Measurements from ENCODE around the gene PEDS1. TPM values are rescaled to one million over a fixed set of nuclear protein-coding genes. Genes with fewer than 3 reads are reported as not detected.
"Not testable (repeated sequence)": the region's sequence is repeated elsewhere in the genome, so short reads cannot be mapped to it uniquely, and the experiment has no call there.

The PEDS1 gene
- polyA plus RNA-seq, 1 donor = 26.1 TPM

DNA sequence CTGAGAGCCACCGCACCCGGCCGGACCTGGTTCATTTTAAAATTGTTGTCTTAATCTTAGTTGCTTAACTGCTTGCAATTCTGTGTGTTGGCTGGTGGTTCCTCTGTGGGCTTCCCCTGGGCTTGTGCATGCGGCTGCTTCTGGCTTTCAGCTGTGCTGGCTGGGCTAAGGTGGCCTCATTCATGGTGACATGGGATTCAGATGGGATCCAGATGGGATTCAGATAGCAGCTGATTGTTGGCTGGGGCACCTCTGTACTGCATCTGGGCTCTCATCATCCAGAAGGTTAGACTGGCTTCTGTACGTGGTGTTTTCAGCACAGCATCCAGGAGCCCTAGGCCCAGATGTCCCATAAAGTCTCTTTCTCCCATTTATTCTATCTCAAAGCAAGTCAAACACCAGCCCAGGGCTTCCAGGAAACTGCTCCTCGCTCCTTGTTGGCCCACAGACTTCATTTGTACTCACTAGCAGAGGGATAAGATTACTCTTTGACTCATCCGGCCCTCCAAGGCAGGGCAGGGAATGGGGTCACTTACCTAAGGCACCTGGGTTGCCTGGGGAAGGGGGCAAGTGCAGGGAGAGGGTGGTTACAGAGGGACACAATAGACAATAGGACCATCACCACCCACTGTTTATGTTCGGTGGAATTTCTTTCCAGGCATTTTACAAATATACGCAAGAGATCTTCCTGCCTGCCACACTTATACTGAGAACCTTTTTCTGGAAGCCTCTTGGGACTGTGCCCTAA lies 10.2 kb upstream of the PEDS1 start:
- DNase-seq (ENCODE audit: low read depth) = no peak

DNA sequence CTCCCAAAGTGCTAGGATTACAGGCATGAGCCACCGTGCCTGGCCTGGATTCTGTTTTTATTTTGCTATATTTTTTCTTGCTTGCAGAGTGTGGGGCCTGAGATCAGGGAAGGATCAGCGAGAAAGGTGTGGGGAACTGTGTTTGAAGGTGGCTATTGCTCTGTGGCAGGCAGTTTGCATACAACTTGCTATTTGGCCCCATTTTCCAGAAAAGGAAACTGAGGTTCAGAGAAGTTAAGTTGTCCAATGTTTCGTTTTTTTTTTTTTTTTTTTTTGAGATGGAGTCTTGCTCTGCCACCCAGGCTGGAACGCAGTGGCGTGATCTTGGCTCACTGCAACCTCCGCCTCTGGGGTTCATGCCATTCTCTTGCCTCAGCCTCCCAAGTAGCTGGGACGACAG lies 8.0 kb upstream of the PEDS1 start:
- DNase-seq (ENCODE audit: low read depth) = not testable (repeated sequence)

DNA sequence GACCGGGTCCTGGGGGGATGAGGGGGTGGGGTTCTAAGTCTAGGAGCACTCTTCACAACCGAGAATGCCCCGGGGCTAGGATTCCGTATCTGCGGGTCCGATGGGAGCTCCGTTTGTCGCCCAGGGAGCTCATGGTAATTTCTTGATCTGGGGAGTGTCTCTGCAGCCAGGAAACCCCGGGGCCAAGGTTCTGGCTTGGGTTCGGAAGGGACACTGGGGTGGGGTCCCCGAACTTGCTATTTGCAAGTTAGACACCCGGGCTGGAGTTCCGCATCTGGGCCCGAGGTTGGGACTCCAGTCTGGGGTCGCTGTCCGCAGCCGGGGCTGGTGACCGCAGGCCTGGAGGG lies 397 bp downstream of the PEDS1 start:
- DNase-seq (ENCODE audit: low read depth) = no peak

DNA sequence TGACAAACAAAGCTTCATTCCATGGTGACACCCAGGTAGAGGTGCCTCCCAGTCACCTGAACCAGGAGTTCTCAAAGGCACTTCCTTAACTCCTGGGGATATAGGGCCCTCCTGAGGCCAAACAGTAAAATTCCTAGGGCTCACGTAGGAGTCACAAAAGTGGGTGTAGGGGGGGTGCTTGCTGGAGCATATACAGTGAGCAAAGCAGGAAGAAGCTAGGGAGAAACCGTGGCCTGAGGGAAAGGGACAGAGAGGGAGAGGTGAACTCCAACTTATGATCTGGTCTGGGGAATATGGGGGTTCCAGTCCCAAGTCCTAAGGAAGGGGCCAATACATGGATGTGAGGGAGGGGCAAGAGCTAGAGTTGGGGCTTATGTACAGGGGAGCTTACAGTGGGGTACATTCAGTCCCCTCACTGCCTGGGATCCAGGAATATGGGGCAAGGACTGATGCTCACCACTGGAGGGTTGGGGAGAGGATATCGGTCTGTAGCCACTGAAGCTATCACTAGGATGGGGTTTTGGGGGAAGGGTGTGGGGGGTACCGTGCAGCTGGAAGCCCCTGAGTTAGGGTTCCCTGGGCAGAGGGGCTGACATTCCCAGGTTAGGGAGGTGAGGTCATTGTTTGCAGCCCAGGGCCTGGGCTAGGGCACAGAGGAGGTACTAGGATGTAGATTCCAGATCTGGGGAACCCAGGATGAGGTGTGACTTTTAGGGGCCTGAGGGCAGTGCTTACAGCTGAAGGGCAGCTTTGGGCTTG lies 950 bp downstream of the PEDS1 start:
- no peak for DNase-seq (ENCODE audit: low read depth)

DNA sequence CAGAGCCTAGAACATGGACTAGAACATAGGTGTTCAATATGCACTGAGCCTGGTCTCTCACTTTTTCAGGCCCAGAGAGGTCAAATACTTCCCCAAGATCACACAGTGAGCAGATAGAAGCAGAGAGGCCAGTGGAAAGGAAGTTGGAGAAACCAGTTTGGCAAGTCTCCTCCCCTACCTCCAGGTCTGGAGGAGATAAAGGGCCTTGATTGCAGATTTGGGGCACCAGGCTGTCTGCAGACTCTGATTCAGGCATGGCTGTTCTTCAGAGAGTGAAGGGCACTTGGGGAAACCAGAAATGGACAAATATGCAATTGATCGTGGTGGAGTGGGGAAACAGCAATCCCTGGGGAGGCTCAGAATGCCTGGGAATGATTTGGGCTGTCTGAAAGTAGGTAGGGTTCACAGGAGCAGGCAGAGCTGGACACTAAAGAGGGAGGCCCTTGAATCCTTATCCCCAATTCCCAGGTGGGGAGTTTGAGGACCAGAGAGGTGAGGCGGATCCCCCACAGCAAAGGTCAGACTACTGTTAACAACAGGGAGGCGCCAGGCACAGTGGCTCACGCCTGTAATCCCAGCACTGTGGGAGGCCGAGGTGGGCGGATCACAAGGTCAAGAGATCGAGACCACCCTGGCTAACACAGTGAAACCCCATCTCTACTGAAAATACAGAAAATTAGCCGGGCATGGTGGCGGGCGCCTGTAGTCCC lies 2.3 kb downstream of the PEDS1 start:
- no peak for DNase-seq (ENCODE audit: low read depth)

DNA sequence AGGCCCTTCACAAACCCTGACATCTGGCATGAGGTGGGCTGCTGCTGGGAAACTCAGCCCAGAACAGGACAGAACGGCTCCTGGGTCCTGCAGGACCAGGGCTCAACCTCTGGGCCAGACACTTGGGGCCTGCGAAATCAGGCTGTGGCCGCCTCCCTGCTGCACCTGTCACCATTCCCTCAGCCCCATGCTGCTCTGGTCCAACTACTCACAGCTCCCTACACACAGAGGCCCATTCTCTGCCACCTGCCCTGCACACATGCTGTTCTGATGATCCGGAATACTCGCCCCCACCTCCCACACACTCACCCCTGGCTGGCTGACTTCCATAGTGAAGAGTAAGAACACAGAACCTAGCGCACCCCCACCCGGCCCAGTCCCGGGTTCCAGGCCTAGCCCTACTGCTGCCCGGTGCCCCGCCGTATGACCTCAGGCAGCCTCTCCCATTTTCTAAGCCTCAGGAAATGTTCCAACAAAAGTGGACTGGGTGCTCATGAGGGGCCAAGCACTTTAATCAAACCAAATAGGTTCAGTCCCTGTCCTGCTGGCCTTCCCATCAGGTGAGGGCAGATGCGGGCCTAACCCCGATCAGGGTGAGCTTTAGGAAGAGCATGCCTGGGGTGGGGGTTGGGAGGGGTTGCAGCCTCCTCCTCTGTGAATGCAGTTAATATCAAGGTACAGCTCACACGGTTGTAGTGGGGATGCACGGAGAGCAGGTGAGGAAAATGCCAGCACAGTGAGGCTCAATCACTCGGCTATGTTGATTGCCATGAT lies 3.9 kb downstream of the PEDS1 start:
- no peak for DNase-seq (ENCODE audit: low read depth)

DNA sequence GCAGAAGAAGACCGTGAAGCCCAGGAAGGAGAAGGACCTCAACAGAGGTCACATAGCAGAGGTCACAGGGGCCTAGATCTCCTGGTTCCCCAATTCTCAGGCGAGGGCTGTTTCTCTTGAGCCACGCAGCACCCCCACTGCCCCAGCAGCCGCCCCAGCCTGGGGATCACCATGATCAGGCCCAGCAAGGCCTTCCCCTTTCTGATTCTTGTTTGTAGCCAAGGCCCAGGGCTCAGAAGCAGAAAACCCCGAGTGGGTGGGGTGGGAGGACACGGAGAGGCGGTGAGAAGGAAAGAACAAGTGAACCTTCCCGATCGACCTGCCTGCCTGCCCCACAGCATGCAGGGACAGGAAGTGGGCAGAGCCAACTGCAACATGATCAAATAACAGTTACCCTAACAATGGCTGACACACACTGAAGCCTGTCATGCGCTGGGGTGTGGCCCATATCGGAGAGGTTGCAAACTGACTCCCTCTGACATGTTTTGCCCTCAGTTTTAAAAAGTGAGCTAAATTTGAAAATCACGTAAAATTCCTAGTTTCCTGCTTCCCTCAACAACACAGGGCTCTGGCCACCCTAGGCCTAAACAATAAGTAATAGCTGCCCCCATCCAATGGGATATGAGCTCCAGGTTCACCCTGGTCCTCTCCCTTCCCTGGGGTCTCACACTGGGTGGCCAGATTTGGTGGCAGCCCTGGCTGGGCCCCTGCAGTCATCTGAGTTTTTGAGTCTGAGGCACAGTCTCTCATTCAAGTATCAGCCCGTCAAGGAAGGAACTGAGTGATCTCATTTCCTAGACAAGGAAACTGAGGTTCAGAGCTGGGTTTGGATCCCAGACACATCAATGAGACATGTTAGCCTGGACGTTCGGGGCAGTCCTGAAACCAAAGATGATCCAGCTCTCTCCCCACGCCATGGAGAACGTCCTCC lies 6.5 kb downstream of the PEDS1 start:
- DNase-seq (ENCODE audit: low read depth) = no peak

DNA sequence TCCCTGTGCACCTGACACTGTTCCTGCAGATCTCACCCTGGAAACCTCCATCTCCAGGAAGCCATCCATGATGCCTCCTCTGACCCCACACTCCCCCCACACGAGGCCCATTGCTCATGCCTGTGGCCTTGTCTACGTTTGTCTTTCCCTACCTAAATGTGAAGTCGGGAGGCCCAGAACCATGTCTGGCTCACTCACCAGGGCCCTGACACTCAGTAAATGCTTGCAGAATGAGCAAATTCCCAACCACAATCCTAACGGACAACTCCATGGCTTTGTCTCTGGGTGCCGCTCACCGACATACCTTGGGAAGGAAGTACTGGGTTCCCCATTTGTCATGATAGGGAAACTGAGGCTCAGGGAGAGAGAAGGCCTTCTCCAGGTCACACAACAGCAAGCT lies 7.3 kb downstream of the PEDS1 start:
- no peak for DNase-seq (ENCODE audit: low read depth)

DNA sequence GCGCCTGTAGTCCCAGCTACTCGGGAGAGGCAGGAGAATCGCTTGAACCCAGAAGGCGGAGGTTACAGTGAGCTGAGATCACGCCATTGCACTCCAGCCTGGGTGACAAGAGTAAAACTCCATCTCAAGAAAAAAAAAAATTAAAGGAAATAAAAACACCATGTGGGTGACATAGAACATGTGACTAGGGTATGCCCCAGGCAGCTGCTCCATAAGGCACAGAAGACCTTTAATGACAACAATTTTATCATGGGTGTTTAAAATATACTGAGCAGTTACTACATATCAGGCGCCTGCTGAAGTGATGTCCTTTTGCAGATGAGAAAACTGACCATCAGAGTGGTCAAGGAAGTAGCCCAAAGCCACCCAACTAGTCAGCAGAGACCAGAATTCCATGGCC lies 8.0 kb downstream of the PEDS1 start:
- DNase-seq (ENCODE audit: low read depth) = no peak

DNA sequence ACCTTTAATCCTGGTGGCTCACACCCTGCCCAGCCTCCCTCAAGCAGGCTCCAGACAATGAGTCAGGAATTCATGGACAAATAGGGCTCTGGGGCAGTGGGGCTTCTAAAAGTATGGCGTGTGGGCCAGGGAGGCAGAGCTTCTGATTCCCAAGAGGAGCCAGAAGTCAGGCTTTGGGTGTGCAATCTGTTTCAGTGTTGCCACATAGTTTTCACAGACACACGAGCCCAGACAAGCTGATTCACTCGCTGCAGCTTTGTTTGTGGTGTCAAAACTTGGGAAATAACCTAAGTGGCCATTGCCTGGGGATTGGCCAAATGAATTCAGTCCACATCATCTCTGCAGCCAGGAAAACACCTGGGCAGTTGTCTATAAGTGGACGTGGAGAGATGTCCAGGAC lies 9.2 kb downstream of the PEDS1 start:
- DNase-seq (ENCODE audit: low read depth) = no peak

DNA sequence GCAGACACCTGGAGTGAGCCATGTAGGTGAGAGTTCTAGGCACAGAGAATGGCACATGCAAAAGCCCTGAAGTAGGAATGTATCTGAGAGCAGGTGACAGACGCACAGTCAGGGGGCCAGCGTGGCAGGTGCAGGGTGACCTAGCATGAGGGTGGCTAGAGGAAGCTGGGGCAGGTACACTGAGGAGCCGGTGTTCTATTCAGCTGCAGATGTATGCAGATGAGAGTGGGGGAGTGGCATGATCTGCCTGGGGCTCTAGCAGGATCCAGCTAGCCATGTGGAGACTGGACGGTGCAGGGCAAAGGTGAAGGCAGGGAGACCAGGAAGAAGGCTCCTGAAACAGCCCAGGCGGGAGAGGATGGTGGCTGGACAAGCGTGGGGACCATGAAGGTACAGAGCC lies 10.7 kb downstream of the PEDS1 start:
- no peak for DNase-seq (ENCODE audit: low read depth)

DNA sequence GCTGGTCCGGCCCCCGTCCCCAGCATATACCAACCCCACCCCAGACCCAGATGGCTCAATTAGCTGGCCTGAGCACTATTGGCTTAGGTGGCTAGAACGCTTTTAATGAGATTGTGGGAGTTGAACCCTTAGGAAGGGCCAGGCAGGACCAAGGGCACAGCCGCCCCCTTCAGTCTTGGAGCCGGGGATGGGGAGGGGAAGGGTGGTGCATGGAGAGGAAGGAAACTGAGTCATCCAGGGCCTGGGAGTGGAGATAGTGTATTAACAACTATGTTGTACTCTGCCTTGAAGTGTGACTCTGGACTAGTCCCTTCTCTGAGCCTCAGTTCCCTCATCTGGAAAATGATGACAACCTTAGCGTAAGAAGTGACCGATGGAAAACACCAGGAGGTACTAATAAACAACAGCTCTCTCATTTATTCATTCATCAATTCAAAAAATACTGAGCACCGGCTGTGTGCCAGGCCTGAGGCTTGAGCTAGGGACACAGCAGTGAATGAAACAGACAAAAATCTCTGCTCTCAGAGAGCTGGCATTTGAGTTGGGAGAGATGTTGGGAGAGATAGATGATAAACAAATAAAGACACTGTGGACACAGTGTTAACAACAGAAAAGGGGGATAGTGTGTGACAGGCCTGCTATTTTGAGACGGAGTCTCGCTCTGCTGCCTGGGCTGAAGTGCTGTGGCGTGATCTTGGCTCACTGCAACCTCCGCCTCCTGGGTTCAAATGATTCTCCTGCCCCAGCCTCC lies 11.5 kb downstream of the PEDS1 start:
- DNase-seq (ENCODE audit: low read depth) = no peak

DNA sequence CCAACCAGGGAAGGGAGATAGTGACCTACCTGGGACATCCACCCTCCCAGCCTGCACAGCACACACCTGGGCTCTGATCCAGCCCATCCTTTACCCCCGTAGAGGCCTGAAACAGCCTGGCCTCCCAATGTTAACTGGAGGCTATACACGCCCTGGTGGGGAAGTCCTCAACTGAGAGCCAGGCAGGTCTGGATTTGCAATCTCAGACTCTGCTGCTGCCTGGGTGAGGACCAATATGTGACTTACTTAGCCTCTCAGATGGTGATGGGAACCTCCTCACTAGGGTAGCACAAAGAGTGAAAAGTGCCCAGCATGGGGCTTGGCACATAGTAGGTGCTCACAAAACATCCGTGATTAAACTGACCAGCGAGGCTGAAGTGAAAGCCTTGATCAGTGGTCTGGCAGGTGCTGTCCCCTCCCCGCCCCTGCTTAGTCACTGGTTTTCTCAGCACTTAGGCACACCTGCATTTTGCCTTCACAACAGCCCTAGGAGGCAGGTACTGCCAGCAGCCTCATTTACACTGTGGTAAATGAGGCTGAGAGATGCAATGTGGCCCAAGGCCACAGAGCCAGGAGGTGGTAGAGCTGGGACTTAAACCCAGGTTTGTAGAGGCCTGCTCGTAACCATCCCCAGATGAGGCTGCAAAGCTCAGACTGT lies 12.4 kb downstream of the PEDS1 start:
- no peak for DNase-seq (ENCODE audit: low read depth)

DNA sequence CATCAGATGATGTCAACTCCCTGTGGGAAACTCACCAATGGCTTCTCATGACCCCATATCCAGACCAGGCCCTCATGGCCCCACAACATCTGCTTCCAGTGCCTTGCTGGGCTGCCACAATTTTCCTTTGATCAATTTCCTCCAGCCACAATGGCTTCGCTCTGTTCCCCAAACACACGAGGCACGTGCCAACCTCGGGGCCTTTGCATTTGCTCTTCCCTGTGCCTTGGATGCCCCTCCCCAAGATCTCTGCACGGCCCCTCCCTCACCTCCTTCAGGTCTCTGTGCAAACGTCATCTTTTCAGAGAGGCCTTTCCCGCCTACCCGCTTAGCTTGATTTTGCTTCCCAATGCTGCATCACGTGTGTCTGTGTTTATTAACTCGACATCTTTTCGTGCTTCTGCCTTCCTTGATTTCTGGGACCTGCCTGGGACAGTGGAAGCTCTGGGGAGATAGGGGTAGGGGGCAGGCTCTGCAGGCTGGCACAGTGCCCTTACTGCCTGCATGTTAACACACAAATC lies 13.1 kb downstream of the PEDS1 start:
- no peak for DNase-seq (ENCODE audit: low read depth)

DNA sequence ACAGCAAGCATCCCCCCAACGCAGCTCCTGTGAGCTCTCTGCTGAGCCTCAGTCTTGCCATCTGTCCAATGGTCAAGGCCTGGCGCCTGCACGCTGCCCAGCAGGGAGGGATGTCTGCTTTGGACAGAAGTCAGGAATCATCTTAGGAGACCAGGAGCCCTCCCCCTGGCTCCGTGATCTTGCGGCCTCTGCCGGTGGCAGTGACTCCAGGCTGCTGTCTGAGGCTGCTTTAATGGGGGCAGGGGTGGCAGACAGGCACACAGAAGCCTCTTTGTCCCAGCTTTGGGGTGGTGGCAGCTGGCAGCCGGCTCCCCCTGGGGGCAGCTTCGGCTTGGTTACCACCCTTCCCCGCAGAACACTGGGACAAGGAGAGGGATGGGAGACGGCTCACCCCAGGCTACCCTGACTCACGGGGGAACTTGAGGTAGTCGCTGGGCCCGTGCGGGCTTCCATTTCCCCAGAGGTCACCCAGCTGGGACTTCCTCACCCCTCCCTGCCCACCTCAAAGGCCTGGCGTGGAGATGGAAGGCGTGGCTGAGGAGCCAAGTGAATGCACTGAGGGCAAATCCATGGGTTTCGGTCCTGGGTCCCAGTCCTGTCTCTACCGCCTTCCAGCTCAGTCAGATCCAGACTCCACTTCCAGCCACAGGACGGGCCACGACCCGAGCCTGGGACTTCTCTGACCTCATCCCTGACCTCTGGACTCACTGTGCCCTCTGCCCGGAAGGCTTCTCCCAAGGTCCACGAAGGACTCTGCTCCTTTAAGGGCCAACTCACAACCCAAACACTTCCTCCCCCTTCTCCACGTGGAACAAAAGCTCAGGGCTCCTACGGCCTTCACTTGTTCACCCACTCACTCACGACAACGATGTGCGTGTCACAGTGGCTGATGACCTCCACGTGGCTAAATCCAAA lies 14.8 kb downstream of the PEDS1 start:
- DNase-seq (ENCODE audit: low read depth) = no peak

DNA sequence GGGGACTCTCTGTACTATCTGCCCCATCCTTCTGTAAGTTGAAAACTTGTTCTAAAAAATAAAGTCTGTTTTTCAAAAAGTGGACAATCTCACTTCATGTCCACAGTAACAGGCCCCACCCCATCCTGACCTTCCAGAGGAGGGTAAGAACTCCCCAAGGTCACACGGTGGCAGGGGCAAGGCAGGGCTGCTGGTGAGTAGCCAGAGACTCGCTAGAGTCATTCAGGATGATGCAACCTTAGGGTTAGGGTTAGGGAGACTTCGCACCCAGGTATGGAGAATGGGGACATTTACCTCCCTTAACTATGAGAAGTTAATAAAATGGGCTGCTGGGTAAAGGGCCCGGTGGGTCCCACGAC lies 15.4 kb downstream of the PEDS1 start:
- DNase-seq (ENCODE audit: low read depth) = no peak

DNA sequence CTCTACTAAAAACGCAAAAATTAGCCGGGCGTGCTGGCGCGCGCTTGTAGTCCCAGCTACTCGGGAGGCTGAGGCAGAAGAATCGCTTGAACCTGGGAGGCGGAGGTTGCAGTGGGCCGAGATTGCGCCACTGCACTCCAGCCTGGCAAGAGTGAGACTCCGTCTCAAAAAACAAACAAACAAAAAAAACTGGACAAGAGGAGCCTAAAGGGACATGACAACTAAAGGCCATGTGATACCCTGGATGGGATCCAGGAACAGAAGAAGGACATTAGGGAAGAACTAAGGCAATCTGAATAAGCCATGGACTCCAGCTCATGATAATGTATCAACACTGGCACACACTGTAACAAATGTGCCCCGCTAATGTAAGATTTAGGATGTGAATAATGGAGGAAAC lies 15.8 kb downstream of the PEDS1 start:
- DNase-seq (ENCODE audit: low read depth) = not testable (repeated sequence)

DNA sequence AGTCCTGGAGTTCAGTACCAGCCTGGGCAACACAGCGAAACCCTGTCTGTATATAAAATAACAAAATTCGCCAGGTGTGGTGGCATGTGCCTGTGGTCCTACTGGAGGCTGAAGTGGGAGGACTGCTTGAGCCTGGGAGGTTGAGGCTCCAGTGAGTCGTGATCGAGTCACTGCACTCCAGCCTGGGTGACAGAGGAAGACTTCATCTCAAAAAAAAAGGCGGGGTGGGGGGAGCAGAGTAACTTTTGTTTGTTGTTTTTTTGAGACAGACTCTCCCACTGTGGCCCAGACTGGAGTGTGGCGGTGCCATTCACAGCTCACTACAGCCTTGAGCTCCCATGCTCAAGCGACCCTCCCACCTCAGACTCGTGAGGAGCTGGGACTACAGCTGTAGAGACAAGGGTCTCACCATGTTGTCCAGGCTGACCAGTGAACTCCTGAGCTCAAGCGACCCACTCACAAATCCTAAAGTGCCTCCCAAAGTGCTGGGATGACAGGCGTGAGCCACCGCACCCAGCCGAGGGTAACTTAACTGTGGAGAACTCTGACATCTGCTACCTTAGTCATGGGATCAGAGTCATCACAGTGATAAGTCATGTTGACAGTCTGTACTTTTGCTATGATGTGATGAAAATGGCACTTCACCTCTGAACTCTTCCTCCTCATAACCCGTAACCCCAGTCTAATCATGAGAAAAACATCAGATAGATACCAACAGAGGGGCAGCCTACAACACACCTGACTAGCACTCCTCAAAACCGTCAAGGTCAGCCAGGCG lies 16.5 kb downstream of the PEDS1 start:
- DNase-seq (ENCODE audit: low read depth) = no peak

All from forelimb muscle (tissue), 1 donor.